ENCODE results near the gene KIAA0232. TPM values are rescaled to one million over a fixed set of nuclear protein-coding genes. Genes with fewer than 3 reads are reported as not detected.

Gene KIAA0232
- total RNA-seq, 1 experiment from 2014 or later, result 5.5 TPM

DNA sequence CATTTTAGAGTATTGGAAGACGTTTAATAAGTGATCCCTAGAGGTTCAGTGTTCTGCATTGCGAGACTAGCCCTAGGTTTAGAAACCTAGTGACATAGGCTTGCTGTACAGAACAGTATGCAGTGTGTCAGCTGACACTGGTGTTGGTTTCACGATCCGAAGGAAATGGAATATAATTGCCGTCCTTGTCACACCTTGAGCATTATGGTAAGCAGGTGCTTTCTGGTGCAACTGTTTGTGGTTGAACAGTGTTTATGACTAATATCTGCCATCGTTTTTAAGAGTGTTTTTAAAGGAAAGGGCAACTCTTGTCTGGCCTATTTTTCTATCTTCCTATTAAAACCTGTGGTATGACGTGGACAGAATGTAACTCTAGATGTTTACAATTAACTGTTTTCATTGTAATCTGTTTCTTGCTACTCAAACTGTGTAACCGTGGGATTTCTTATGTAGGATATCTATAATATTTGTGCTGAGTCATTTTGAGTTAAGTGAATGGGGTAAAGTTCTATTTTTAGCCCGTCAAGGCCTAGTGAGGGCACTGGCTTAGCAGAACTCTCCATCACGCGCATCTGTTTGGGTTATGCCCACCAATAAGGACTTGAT is 73.3 kb downstream of the KIAA0232 start:
- no peaks in the 10 kb centered on the region for H3K9me3 ChIP-seq (ENCODE audit: low read length)
- CTCF ChIA-PET, result no interaction called here
- no peaks in the 10 kb centered on the region for H3K9me2 ChIP-seq (replicated peaks; ENCODE audit: low read length)
- no TSS peak for BruUV-seq (replicated peaks)
- peak overlapping the region; percentile 61 for H3K9ac ChIP-seq (ENCODE audit: low read length)
- H3K4me2 ChIP-seq (ENCODE audit: low read length), result peak overlapping the region; percentile 32
- peak; percentile 96 for ATAC-seq
- peak; percentile 68 for DNase-seq
- H3F3A ChIP-seq (ENCODE audit: low read length, unreplicated experiment), result no peaks in the 10 kb centered on the region
- intact Hi-C loops (cut with micrococcal nuclease), result no loop called here
- H3K4me3 ChIP-seq (ENCODE audit: low read length), result no peak overlapping the region
- peaks cover 12% of the 10 kb centered on the region for H3K4me1 ChIP-seq (ENCODE audit: insufficient read depth, low read length)
- TF ChIP-seq EZH2 (IDR thresholded peaks at IDR 0.05; ENCODE audit: low read length, unreplicated experiment) (no peak), EZH2phosphoT487 (IDR thresholded peaks at IDR 0.05; ENCODE audit: borderline replicate concordance, low read length) (no peak), CTCF (conservative IDR thresholded peaks at IDR 0.05; ENCODE audit: low read depth, low read length) (no peak)
- H3K79me2 ChIP-seq (ENCODE audit: low read length), result peaks cover 12% of the 10 kb centered on the region; the same call in 1 of the 2 replicates
- H4K20me1 ChIP-seq (ENCODE audit: low read length), result no peaks in the 10 kb centered on the region
- no peak overlapping the region for H2AFZ ChIP-seq (ENCODE audit: low read length)
- peak overlapping the region; percentile 85 for H3K27ac ChIP-seq (ENCODE audit: low read length)
- peaks cover 28% of the 10 kb centered on the region for H3K36me3 ChIP-seq (ENCODE audit: low read depth, low read length)
- H3K27me3 ChIP-seq (ENCODE audit: low read length), result no peaks in the 10 kb centered on the region
- POLR2A ChIA-PET (ENCODE audit: unreplicated experiment), result no interaction called here

DNA sequence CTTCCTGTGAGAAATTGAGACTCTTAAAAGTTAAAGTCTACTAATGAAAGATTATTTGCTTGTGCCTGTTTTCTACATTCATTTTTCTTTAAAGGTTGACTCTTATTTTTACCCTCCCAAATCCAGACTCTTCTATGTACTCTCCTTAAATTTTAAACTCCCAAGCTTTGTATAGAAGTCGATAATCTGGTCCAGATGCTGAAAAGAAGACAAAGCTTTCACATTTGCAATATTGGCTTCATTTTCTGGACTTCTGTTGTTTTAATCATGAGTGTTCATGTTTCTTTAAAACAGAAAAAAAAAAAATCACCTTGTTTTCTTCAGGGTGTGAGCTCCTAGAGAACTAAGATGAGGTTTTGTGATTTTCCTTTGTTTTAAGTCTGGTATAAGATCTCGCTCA is 73.9 kb downstream of the KIAA0232 start:
- Histone ChIP-seq H3K27ac (ENCODE audit: low read length) (peak overlapping the region; percentile 85), H3K4me1 (ENCODE audit: insufficient read depth, low read length) (peaks cover 12% of the 10 kb centered on the region), H3F3A (ENCODE audit: low read length, unreplicated experiment) (no peaks in the 10 kb centered on the region), H4K20me1 (ENCODE audit: low read length) (no peaks in the 10 kb centered on the region), H3K4me2 (ENCODE audit: low read length) (peak overlapping the region; percentile 29), H3K9me3 (ENCODE audit: low read length) (no peaks in the 10 kb centered on the region), H3K79me2 (ENCODE audit: low read length) (peaks cover 12% of the 10 kb centered on the region; the same call in 1 of the 2 replicates), H2AFZ (ENCODE audit: low read length) (no peak overlapping the region), H3K9ac (ENCODE audit: low read length) (peak overlapping the region; percentile 61), H3K4me3 (ENCODE audit: low read length) (no peak overlapping the region), H3K36me3 (ENCODE audit: low read depth, low read length) (peaks cover 28% of the 10 kb centered on the region), H3K9me2 (replicated peaks; ENCODE audit: low read length) (no peaks in the 10 kb centered on the region), H3K27me3 (ENCODE audit: low read length) (no peaks in the 10 kb centered on the region)
- no peak for TF ChIP-seq CTCF (conservative IDR thresholded peaks at IDR 0.05; ENCODE audit: low read depth, low read length)
- no peak for TF ChIP-seq EZH2 (IDR thresholded peaks at IDR 0.05; ENCODE audit: low read length, unreplicated experiment)
- no peak for TF ChIP-seq EZH2phosphoT487 (IDR thresholded peaks at IDR 0.05; ENCODE audit: borderline replicate concordance, low read length)
- intact Hi-C loops (cut with micrococcal nuclease), result no loop called here
- BruUV-seq (replicated peaks), result no TSS peak
- ChIA-PET CTCF (no interaction called here), POLR2A (ENCODE audit: unreplicated experiment) (no interaction called here)
- no peak for ATAC-seq
- DNase-seq, result no peak
